ENCODE measurements around the gene INF2. TPM values are rescaled to one million over a fixed set of nuclear protein-coding genes. Genes with fewer than 3 reads are reported as not detected.
"Not testable (repeated sequence)": the region's sequence is repeated elsewhere in the genome, so short reads cannot be mapped to it uniquely, and the experiment has no call there.

INF2 gene
- total RNA-seq, 1 experiment from 2014 or later: 58.3 TPM

GRCh38 chr14:104669697-104670096 is 19.7 kb upstream of the INF2 start:
- Histone ChIP-seq H4K8ac (replicated peaks; ENCODE audit: insufficient read length, low read depth, low read length) (no peak overlapping the region), H3K9me3 (ENCODE audit: control insufficient read depth, low read depth, low read length) (no peaks in the 10 kb centered on the region), H4K5ac (ENCODE audit: insufficient read length, low read depth, low read length) (no peak overlapping the region), H4K91ac (ENCODE audit: insufficient read length, low read depth, low read length) (no peak overlapping the region), H2BK5ac (ENCODE audit: insufficient read length, low read length) (no peak overlapping the region), H3K56ac (ENCODE audit: insufficient read length, low read depth, low read length) (no peak overlapping the region), H2BK20ac (ENCODE audit: low read depth, low read length, poor library complexity, severe bottlenecking) (no peak overlapping the region), H3K79me1 (ENCODE audit: insufficient read depth, low read depth, low read length, poor library complexity, severe bottlenecking) (no peaks in the 10 kb centered on the region), H2AFZ (ENCODE audit: low read length) (no peak overlapping the region), H3T11ph (ENCODE audit: low read length) (no peak overlapping the region), H3K4me2 (ENCODE audit: insufficient read depth, insufficient read length, low read length) (no peak overlapping the region), H3K79me2 (ENCODE audit: insufficient read depth, low read length) (no peaks in the 10 kb centered on the region), H2BK15ac (ENCODE audit: low read depth, low read length) (no peak overlapping the region), H3K18ac (ENCODE audit: insufficient read length, low read depth, low read length) (no peak overlapping the region), H3K9ac (ENCODE audit: extremely low read depth, insufficient read length, low read length) (no peak overlapping the region), H3K27ac (ENCODE audit: insufficient read length, low read depth, low read length) (no peak overlapping the region), H2AK5ac (ENCODE audit: insufficient read length, low read length) (no peak overlapping the region), H3K4me1 (ENCODE audit: insufficient read depth, low read length) (no peaks in the 10 kb centered on the region; the same call in 1 of the 2 replicates), H2BK120ac (ENCODE audit: low read depth, low read length, poor library complexity, severe bottlenecking) (no peak overlapping the region), H4K20me1 (ENCODE audit: control insufficient read depth, insufficient read depth, insufficient read length) (no peaks in the 10 kb centered on the region), H2BK12ac (ENCODE audit: insufficient read length, low read depth, low read length) (no peak overlapping the region), H3K14ac (ENCODE audit: insufficient read depth, low read length) (no peak overlapping the region), H3K27me3 (ENCODE audit: insufficient read depth, low read length) (no peaks in the 10 kb centered on the region), H3K23ac (ENCODE audit: insufficient read length, low read depth, low read length) (no peak overlapping the region), H3K23me2 (ENCODE audit: insufficient read length, low read depth, low read length, poor library complexity, severe bottlenecking) (no peaks in the 10 kb centered on the region), H3K4ac (ENCODE audit: low read depth, low read length) (no peak overlapping the region)
- no peak overlapping the region; a peak in 1 of 7 replicates for H3K27ac Mint-ChIP-seq
- peaks cover 17 to 24% of the 10 kb centered on the region in 2 experiments for H3K4me1 Mint-ChIP-seq
- no peak for TF ChIP-seq CTCF (conservative IDR thresholded peaks at IDR 0.05)
- H3K36me3 Mint-ChIP-seq (ENCODE audit: insufficient read depth in 1 of 3, low read depth in 3 of 3): no peaks in the 10 kb centered on the region; a peak in 1 of 7 replicates
- peaks cover 3 to 4% of the 10 kb centered on the region in 2 experiments; a peak in 4 of 5 replicates for H3K9me3 Mint-ChIP-seq
- peaks cover 13% of the 10 kb centered on the region for H3K27me3 Mint-ChIP-seq (ENCODE audit: low read depth)
- no CpG with 5 or more reads among the region's 3 CpGs for WGBS (ENCODE audit: extremely low coverage, insufficient read length, low lambda C conversion rate)
- H3K4me3 Mint-ChIP-seq: no peak overlapping the region
- DNase-seq: no peak

- H3K4ac ChIP-seq (ENCODE audit: low read depth, low read length); H3K18ac ChIP-seq (ENCODE audit: insufficient read length, low read depth, low read length); H3K23ac ChIP-seq (ENCODE audit: insufficient read length, low read depth, low read length); H3K56ac ChIP-seq (ENCODE audit: insufficient read length, low read depth, low read length); H3K4me3 Mint-ChIP-seq; H3K9me3 Mint-ChIP-seq; H2BK5ac ChIP-seq (ENCODE audit: insufficient read length, low read length); H3K27ac Mint-ChIP-seq; H3K27ac ChIP-seq (ENCODE audit: insufficient read length, low read depth, low read length); H2AFZ ChIP-seq (ENCODE audit: low read length); DNase-seq; H2BK20ac ChIP-seq (ENCODE audit: low read depth, low read length, poor library complexity, severe bottlenecking); H4K20me1 ChIP-seq (ENCODE audit: control insufficient read depth, insufficient read depth, insufficient read length); H3K4me2 ChIP-seq (ENCODE audit: insufficient read depth, insufficient read length, low read length); H3T11ph ChIP-seq (ENCODE audit: low read length); H3K36me3 Mint-ChIP-seq (ENCODE audit: insufficient read depth in 1 of 3, low read depth in 3 of 3); H2BK120ac ChIP-seq (ENCODE audit: low read depth, low read length, poor library complexity, severe bottlenecking); H4K8ac ChIP-seq (replicated peaks; ENCODE audit: insufficient read length, low read depth, low read length); H3K79me1 ChIP-seq (ENCODE audit: insufficient read depth, low read depth, low read length, poor library complexity, severe bottlenecking); H4K5ac ChIP-seq (ENCODE audit: insufficient read length, low read depth, low read length); H2BK12ac ChIP-seq (ENCODE audit: insufficient read length, low read depth, low read length); H3K4me1 ChIP-seq (ENCODE audit: insufficient read depth, low read length); H3K9ac ChIP-seq (ENCODE audit: extremely low read depth, insufficient read length, low read length); H3K27me3 ChIP-seq (ENCODE audit: insufficient read depth, low read length); H3K23me2 ChIP-seq (ENCODE audit: insufficient read length, low read depth, low read length, poor library complexity, severe bottlenecking); H2BK15ac ChIP-seq (ENCODE audit: low read depth, low read length); H3K9me3 ChIP-seq (ENCODE audit: control insufficient read depth, low read depth, low read length); H2AK5ac ChIP-seq (ENCODE audit: insufficient read length, low read length); H4K91ac ChIP-seq (ENCODE audit: insufficient read length, low read depth, low read length); H3K14ac ChIP-seq (ENCODE audit: insufficient read depth, low read length); H3K79me2 ChIP-seq (ENCODE audit: insufficient read depth, low read length): not testable (repeated sequence)
- Mint-ChIP-seq H3K4me1 (peaks cover 15% of the 10 kb centered on the region in 2 experiments), H3K27me3 (ENCODE audit: low read depth) (peaks cover 16% of the 10 kb centered on the region)
- WGBS (ENCODE audit: extremely low coverage, insufficient read length, low lambda C conversion rate): no CpG with 5 or more reads among the region's 19 CpGs
Measured at GRCh38 chr14:104671330-104671977, 18.0 kb upstream of the INF2 start.

All from H9 (cell line).